Measurements from ENCODE around the gene CNTNAP2. TPM values are rescaled to one million over a fixed set of nuclear protein-coding genes. Genes with fewer than 3 reads are reported as not detected.

CNTNAP2 gene
- total RNA-seq, 1 donor from 2014 or later: 0.27 TPM

DNA sequence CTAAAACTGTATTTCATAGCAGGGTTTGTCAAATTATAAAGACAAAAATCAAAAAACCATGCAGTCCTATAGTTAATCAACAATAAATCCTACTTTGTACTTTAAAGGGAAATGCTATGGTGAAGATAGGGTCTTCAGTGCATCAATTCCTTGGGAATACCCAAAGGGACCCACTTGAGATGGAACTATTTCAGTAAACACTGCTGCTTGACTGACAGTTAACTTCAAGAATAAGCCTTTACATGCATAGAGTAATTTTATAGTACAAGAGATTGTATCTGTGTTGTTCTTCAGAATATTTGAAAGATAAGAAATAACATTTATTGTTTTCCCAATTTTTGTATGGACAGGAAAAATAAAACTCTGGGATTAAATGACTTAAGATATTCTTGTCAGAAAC lies 1179.6 kb downstream of the CNTNAP2 start:
- no peaks in the 10 kb centered on the region for H3K36me3 Mint-ChIP-seq (ENCODE audit: low read depth)
- H3K9me3 Mint-ChIP-seq (ENCODE audit: low read depth): no peaks in the 10 kb centered on the region
- TF ChIP-seq, protein P1, sequence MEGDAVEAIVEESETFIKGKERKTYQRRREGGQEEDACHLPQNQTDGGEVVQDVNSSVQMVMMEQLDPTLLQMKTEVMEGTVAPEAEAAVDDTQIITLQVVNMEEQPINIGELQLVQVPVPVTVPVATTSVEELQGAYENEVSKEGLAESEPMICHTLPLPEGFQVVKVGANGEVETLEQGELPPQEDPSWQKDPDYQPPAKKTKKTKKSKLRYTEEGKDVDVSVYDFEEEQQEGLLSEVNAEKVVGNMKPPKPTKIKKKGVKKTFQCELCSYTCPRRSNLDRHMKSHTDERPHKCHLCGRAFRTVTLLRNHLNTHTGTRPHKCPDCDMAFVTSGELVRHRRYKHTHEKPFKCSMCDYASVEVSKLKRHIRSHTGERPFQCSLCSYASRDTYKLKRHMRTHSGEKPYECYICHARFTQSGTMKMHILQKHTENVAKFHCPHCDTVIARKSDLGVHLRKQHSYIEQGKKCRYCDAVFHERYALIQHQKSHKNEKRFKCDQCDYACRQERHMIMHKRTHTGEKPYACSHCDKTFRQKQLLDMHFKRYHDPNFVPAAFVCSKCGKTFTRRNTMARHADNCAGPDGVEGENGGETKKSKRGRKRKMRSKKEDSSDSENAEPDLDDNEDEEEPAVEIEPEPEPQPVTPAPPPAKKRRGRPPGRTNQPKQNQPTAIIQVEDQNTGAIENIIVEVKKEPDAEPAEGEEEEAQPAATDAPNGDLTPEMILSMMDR (IDR thresholded peaks at IDR 0.05): no peak
- H3K27me3 Mint-ChIP-seq (ENCODE audit: low read depth): no peaks in the 10 kb centered on the region
- no peak overlapping the region for H3K4me3 Mint-ChIP-seq (ENCODE audit: unreplicated experiment)
- no peak for DNase-seq (ENCODE audit: low spot score)
- peaks cover 16% of the 10 kb centered on the region for H3K4me1 Mint-ChIP-seq (ENCODE audit: low read depth)
- no peak overlapping the region for H3K27ac Mint-ChIP-seq (ENCODE audit: unreplicated experiment)

DNA sequence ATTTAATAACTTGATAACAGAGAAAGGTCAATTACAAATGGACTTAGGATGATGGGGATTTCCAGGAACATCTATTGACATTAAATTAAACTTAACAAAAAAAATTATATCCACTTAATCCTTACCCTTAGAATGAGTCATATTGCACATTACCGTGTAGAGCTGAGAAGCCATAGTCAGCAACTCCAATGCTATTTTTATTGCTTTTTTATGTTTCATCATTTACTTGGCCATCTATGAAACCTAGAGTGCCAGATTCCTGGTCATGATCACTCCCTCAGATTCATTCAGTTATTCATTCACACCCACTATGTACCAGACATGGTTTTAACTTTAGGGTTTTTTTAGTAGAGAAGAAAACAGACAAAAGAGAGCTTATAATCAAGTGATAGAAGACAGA lies 1180.4 kb downstream of the CNTNAP2 start:
- no peak for DNase-seq (ENCODE audit: low spot score)
- TF ChIP-seq, protein P1 (IDR thresholded peaks at IDR 0.05): no peak
- Mint-ChIP-seq H3K4me3 (ENCODE audit: unreplicated experiment) (no peak overlapping the region), H3K36me3 (ENCODE audit: low read depth) (no peaks in the 10 kb centered on the region), H3K9me3 (ENCODE audit: low read depth) (no peaks in the 10 kb centered on the region), H3K27ac (ENCODE audit: unreplicated experiment) (no peak overlapping the region), H3K27me3 (ENCODE audit: low read depth) (no peaks in the 10 kb centered on the region), H3K4me1 (ENCODE audit: low read depth) (peaks cover 16% of the 10 kb centered on the region)

DNA sequence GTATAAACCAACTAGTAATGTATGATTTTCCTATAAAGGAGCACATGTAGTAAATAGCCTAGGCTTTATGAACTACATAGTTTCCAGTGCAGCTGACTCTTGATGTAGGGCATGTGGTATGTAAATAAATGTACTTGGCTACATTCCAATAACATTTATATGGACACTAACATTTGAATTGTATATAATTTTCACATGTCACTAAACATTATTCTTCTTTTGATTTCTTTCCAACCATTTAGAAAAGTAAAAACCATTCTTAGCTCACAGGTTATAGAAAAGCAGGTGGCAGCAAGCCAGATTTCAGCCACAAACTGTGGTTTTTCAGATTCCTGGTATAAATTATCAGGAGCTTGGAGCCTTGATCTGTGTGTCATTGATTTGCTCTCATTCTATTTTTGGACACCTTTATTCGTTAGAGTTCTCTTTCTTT lies 1182.0 kb downstream of the CNTNAP2 start:
- Mint-ChIP-seq H3K36me3 (ENCODE audit: low read depth) (no peaks in the 10 kb centered on the region), H3K27ac (ENCODE audit: unreplicated experiment) (no peak overlapping the region), H3K4me3 (ENCODE audit: unreplicated experiment) (no peak overlapping the region), H3K4me1 (ENCODE audit: low read depth) (peaks cover 16% of the 10 kb centered on the region), H3K27me3 (ENCODE audit: low read depth) (no peaks in the 10 kb centered on the region), H3K9me3 (ENCODE audit: low read depth) (no peaks in the 10 kb centered on the region)
- TF ChIP-seq, protein P1 (IDR thresholded peaks at IDR 0.05): no peak
- no peak for DNase-seq (ENCODE audit: low spot score)

DNA sequence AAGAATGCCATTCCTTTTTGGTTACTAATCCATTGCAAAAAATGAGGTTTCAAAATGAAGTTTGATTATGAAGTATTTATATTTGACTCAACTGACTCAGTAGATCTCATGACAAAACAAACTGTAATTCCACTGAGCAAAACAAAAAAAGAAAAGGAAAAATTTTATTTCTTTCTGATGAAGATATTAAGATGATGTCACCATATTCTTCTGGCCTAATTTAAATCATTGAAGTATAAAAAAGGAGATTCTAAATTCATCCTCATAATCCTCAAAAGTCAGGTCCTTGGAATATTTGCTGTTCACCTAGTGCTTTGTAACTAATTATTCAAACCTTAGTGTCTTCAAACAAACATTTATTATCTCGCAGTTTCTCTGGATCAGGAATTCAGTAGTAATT lies 1183.7 kb downstream of the CNTNAP2 start:
- no peak for DNase-seq (ENCODE audit: low spot score)
- no peaks in the 10 kb centered on the region for H3K27me3 Mint-ChIP-seq (ENCODE audit: low read depth)
- TF ChIP-seq, protein P1 (IDR thresholded peaks at IDR 0.05): no peak
- no peak overlapping the region for H3K4me3 Mint-ChIP-seq (ENCODE audit: unreplicated experiment)
- no peaks in the 10 kb centered on the region for H3K9me3 Mint-ChIP-seq (ENCODE audit: low read depth)
- peaks cover 16% of the 10 kb centered on the region for H3K4me1 Mint-ChIP-seq (ENCODE audit: low read depth)
- H3K27ac Mint-ChIP-seq (ENCODE audit: unreplicated experiment): no peak overlapping the region
- no peaks in the 10 kb centered on the region for H3K36me3 Mint-ChIP-seq (ENCODE audit: low read depth)

DNA sequence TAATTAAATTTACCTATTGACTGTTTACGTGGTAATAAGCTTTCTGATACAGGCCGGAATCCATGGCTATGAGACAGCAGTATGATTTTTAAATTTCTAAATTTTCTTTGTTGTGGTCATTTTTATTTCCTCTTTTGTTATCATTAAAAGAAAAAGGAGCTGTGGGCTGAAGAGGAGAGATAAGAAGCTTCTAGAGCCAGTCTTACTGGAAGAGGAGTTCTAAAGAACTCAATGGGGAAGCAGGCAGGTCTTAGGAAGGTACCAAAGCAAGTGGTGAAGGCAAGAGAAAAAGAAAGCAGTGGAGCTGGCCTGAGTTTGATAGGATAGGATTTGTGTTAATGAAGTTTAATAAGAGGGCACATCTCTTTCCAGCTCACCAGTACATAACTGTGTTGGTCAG lies 1187.8 kb downstream of the CNTNAP2 start:
- Mint-ChIP-seq H3K4me3 (ENCODE audit: unreplicated experiment) (no peak overlapping the region), H3K9me3 (ENCODE audit: low read depth) (no peaks in the 10 kb centered on the region), H3K4me1 (ENCODE audit: low read depth) (no peaks in the 10 kb centered on the region), H3K27me3 (ENCODE audit: low read depth) (no peaks in the 10 kb centered on the region), H3K36me3 (ENCODE audit: low read depth) (no peaks in the 10 kb centered on the region), H3K27ac (ENCODE audit: unreplicated experiment) (no peak overlapping the region)
- TF ChIP-seq, protein P1 (IDR thresholded peaks at IDR 0.05): no peak
- no peak for DNase-seq (ENCODE audit: low spot score)
